Vagina (tissue), 2 donors: ENCODE data around the gene CMTM4.

Experiments used
- POLR2AphosphoS5 ChIP-seq, 2 donors: sonication (generic); formaldehyde crosslinking; IDR thresholded peaks; one replicate each; pipeline ENCODE4 v1.9.0; 2017; ENCODE audit warnings: antibody characterized with exemption in 2 of 2, mild to moderate bottlenecking in 2 of 2, low read depth in 1 of 2; ENCODE audit not compliant: insufficient read depth in 1 of 2
- TF ChIP-seq, protein P1 (sequence below), 3 experiments: fragments of 450-650 bp in 2 of 3; fragments of 200-600 bp in 1 of 3; sonication (generic) in 1 of 3; IDR thresholded peaks; one replicate each; pipeline ENCODE4 v1.5.1; 2017 to 2019; ENCODE audit warnings: antibody characterized with exemption in 3 of 3, mild to moderate bottlenecking in 2 of 3, moderate library complexity in 2 of 3

DNA sequence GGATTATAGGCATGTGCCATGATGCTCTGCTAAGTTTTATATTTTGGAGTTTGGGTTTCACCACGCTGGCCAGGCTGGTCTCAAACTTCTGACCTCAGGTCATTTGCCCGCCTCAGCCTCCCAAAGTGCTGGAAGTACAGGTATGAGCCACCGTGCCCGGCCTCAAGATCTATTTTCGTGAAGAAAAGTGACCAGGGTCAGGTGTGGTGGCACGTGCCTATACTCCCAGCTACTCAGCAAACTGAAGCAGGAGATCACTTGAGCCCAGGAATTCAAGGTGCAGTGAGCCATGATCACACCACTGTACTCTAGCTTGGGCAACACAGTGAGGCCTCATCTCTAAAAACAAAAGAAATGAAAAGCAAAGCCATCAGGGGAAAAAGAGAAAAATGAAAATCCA, 18.7 kb downstream of the CMTM4 start:
- no peak for TF ChIP-seq POLR2AphosphoS5 (IDR thresholded peaks at IDR 0.05; ENCODE audit: insufficient read depth in 1 of 2, low read depth in 1 of 2)
- TF ChIP-seq, protein P1, sequence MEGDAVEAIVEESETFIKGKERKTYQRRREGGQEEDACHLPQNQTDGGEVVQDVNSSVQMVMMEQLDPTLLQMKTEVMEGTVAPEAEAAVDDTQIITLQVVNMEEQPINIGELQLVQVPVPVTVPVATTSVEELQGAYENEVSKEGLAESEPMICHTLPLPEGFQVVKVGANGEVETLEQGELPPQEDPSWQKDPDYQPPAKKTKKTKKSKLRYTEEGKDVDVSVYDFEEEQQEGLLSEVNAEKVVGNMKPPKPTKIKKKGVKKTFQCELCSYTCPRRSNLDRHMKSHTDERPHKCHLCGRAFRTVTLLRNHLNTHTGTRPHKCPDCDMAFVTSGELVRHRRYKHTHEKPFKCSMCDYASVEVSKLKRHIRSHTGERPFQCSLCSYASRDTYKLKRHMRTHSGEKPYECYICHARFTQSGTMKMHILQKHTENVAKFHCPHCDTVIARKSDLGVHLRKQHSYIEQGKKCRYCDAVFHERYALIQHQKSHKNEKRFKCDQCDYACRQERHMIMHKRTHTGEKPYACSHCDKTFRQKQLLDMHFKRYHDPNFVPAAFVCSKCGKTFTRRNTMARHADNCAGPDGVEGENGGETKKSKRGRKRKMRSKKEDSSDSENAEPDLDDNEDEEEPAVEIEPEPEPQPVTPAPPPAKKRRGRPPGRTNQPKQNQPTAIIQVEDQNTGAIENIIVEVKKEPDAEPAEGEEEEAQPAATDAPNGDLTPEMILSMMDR (IDR thresholded peaks at IDR 0.05) = no peak
